ENCODE results near the gene SLITRK4.
A peak's percentile ranks its signal among the peaks of the same experiment; 100 is the strongest.

GRCh38 chrX:143648705-143649104 is 12.8 kb upstream of the SLITRK4 start:
- TF ChIP-seq CTCF (conservative IDR thresholded peaks at IDR 0.05; ENCODE audit: low read depth in 2 of 2) (peak; percentile 36 to 37), POLR2AphosphoS5 (IDR thresholded peaks at IDR 0.05; ENCODE audit: low read depth) (no peak)
